Stimulated activated CD8-positive, alpha-beta memory T cell treated with anti-CD3 and anti-CD28 coated beads, Interleukin-4, amount 100 ng/mL, for 24 hours (primary cell): ENCODE measurements around the gene PRKAG2.
"Not testable (repeated sequence)": the region's sequence is repeated elsewhere in the genome, so short reads cannot be mapped to it uniquely, and the experiment has no call there.

Source experiments
- DNase-seq: peaks from one replicate; pipeline ENCODE4 v3.0.0-alpha.2; 2020; ENCODE audit warnings: low read depth

The PRKAG2 gene

GRCh38 chr7:151850491-151851124, 26.3 kb downstream of the PRKAG2 start:
- no peak for DNase-seq

- no peak for DNase-seq
Observed at GRCh38 chr7:151849879-151850260, 27.0 kb downstream of the PRKAG2 start.

- no peak for DNase-seq
Observed at GRCh38 chr7:151849008-151849878, 27.7 kb downstream of the PRKAG2 start.

GRCh38 chr7:151847681-151848081, 29.2 kb downstream of the PRKAG2 start:
- DNase-seq: no peak

- no peak for DNase-seq
Observed at GRCh38 chr7:151847136-151847535, 29.8 kb downstream of the PRKAG2 start.

- DNase-seq: no peak
Observed at GRCh38 chr7:151845412-151846205, 31.3 kb downstream of the PRKAG2 start.

- no peak for DNase-seq
Observed at GRCh38 chr7:151844825-151845200, 32.1 kb downstream of the PRKAG2 start.

- DNase-seq: no peak
Observed at GRCh38 chr7:151844071-151844824, 32.7 kb downstream of the PRKAG2 start.

- DNase-seq: no peak
Observed at GRCh38 chr7:151843181-151843580, 33.7 kb downstream of the PRKAG2 start.

- not testable (repeated sequence) for DNase-seq
Observed at GRCh38 chr7:151841395-151842051, 35.4 kb downstream of the PRKAG2 start.

GRCh38 chr7:151840088-151840910, 36.6 kb downstream of the PRKAG2 start:
- DNase-seq: no peak

- DNase-seq: no peak
Observed at GRCh38 chr7:151839451-151839921, 37.4 kb downstream of the PRKAG2 start.

- DNase-seq: peak; percentile 28
Observed at GRCh38 chr7:151838861-151839381, 38.0 kb downstream of the PRKAG2 start.

GRCh38 chr7:151838072-151838471, 38.8 kb downstream of the PRKAG2 start:
- no peak for DNase-seq

GRCh38 chr7:151837285-151838042, 39.5 kb downstream of the PRKAG2 start:
- no peak for DNase-seq

- no peak for DNase-seq
Observed at GRCh38 chr7:151836927-151837205, 40.0 kb downstream of the PRKAG2 start.

GRCh38 chr7:151836191-151836926, 40.6 kb downstream of the PRKAG2 start:
- DNase-seq: no peak

GRCh38 chr7:151835636-151836035, 41.3 kb downstream of the PRKAG2 start:
- DNase-seq: no peak
